ENCODE results near the gene RPS21.

GRCh38 chr20:62339647-62340062, 47.2 kb upstream of the RPS21 start:
- no peak for TF ChIP-seq REST (IDR thresholded peaks at IDR 0.05; ENCODE audit: low read depth, low read length)
- no peak for TF ChIP-seq SRF (IDR thresholded peaks at IDR 0.05; ENCODE audit: low read depth in 2 of 2, low read length in 2 of 2)
- TF ChIP-seq CHD1 (IDR thresholded peaks at IDR 0.05; ENCODE audit: low read depth, low read length): no peak
- no peak for TF ChIP-seq HDAC2 (IDR thresholded peaks at IDR 0.05)
- no peak for TF ChIP-seq ZNF384 (IDR thresholded peaks at IDR 0.05; ENCODE audit: borderline replicate concordance, low read depth, low read length)
- TF ChIP-seq CTCF (IDR thresholded peaks at IDR 0.05 in 2 of 3, conservative IDR thresholded peaks at IDR 0.05 in 1 of 3; ENCODE audit: control insufficient read depth in 2 of 3, extremely low read depth in 1 of 3, insufficient read depth in 1 of 3, low read depth in 3 of 3, low read length in 3 of 3): no peak
- TF ChIP-seq STAT1 (conservative IDR thresholded peaks at IDR 0.05): no peak
- no peak for TF ChIP-seq TAF1 (IDR thresholded peaks at IDR 0.05; ENCODE audit: borderline replicate concordance, low read depth, low read length)
- no peak for TF ChIP-seq CHD2 (IDR thresholded peaks at IDR 0.05; ENCODE audit: borderline replicate concordance, low read depth, low read length)
- no peak for TF ChIP-seq TARDBP (IDR thresholded peaks at IDR 0.05; ENCODE audit: borderline replicate concordance)
- TF ChIP-seq RAD51 (IDR thresholded peaks at IDR 0.05): no peak
- TF ChIP-seq ZSCAN29 (IDR thresholded peaks at IDR 0.05): no peak
- no peak for TF ChIP-seq YY1 (IDR thresholded peaks at IDR 0.05; ENCODE audit: low read depth, low read length)
